ENCODE measurements around the gene HSD3B2.

Gene HSD3B2

GRCh38 chr1:119397986-119398385 is 17.0 kb upstream of the HSD3B2 start:
- no peak for DNase-seq (ENCODE audit: low spot score)

GRCh38 chr1:119404736-119405135 is 10.2 kb upstream of the HSD3B2 start:
- no peak for DNase-seq (ENCODE audit: low spot score)

- DNase-seq (ENCODE audit: low spot score): no peak
These were observed 5.2 kb upstream of the HSD3B2 start for GRCh38 chr1:119409731-119410130.

- DNase-seq (ENCODE audit: low spot score): no peak
These were observed 4.0 kb upstream of the HSD3B2 start for GRCh38 chr1:119410961-119411360.

GRCh38 chr1:119416006-119416640 is 1.2 kb downstream of the HSD3B2 start:
- DNase-seq (ENCODE audit: low spot score): no peak

- no peak for DNase-seq (ENCODE audit: low spot score)
These were observed 4.2 kb downstream of the HSD3B2 start for GRCh38 chr1:119419109-119419508.

- no peak for DNase-seq (ENCODE audit: low spot score)
These were observed 5.7 kb downstream of the HSD3B2 start for GRCh38 chr1:119420638-119421037.

- DNase-seq (ENCODE audit: low spot score): no peak
These were observed 7.7 kb downstream of the HSD3B2 start for GRCh38 chr1:119422631-119423030.

GRCh38 chr1:119428991-119429390 is 14.0 kb downstream of the HSD3B2 start:
- no peak for DNase-seq (ENCODE audit: low spot score)

- no peak for DNase-seq (ENCODE audit: low spot score)
These were observed 14.7 kb downstream of the HSD3B2 start for GRCh38 chr1:119429687-119430086.

- no peak for DNase-seq (ENCODE audit: low spot score)
These were observed 15.5 kb downstream of the HSD3B2 start for GRCh38 chr1:119430486-119430885.

- DNase-seq (ENCODE audit: low spot score): no peak
These were observed 16.9 kb downstream of the HSD3B2 start for GRCh38 chr1:119431836-119432235.

- DNase-seq (ENCODE audit: low spot score): no peak
These were observed 20.1 kb downstream of the HSD3B2 start for GRCh38 chr1:119435052-119435451.

- DNase-seq (ENCODE audit: low spot score): no peak
These were observed 23.8 kb downstream of the HSD3B2 start for GRCh38 chr1:119438761-119439160.

- DNase-seq (ENCODE audit: low spot score): no peak
These were observed 25.9 kb downstream of the HSD3B2 start for GRCh38 chr1:119440721-119441307.

GRCh38 chr1:119442756-119443155 is 27.8 kb downstream of the HSD3B2 start:
- no peak for DNase-seq (ENCODE audit: low spot score)

- no peak for DNase-seq (ENCODE audit: low spot score)
These were observed 31.4 kb downstream of the HSD3B2 start for GRCh38 chr1:119446321-119446720.

- DNase-seq (ENCODE audit: low spot score): no peak
These were observed 32.6 kb downstream of the HSD3B2 start for GRCh38 chr1:119447344-119448126.

- no peak for DNase-seq (ENCODE audit: low spot score)
These were observed 33.2 kb downstream of the HSD3B2 start for GRCh38 chr1:119448127-119448511.

GRCh38 chr1:119449971-119450370 is 35.0 kb downstream of the HSD3B2 start:
- DNase-seq (ENCODE audit: low spot score): no peak

- DNase-seq (ENCODE audit: low spot score): no peak
These were observed 36.2 kb downstream of the HSD3B2 start for GRCh38 chr1:119451158-119451557.

GRCh38 chr1:119452091-119452490 is 37.1 kb downstream of the HSD3B2 start:
- no peak for DNase-seq (ENCODE audit: low spot score)

GRCh38 chr1:119453021-119453420 is 38.1 kb downstream of the HSD3B2 start:
- no peak for DNase-seq (ENCODE audit: low spot score)

Measured in CD4-positive, alpha-beta T cell treated with Interleukin-15 for 4 hours (primary cell).